Activated CD4-positive, CD25-positive, alpha-beta regulatory T cell (primary cell): ENCODE data around the gene EDN2.

Experiments used
- DNase-seq, 4 experiments: peaks; one replicate each; lab custom pipeline; 2025; lab: John Stamatoyannopoulos, UW

Gene EDN2

GRCh38 chr1:41484402-41485241, at the start of gene EDN2:
Gene EDN2, minus strand, starts transcription at chr1:41484683. Its CDS starts 82 bp downstream, at chr1:41484601.
- DNase-seq: no peak

DNA sequence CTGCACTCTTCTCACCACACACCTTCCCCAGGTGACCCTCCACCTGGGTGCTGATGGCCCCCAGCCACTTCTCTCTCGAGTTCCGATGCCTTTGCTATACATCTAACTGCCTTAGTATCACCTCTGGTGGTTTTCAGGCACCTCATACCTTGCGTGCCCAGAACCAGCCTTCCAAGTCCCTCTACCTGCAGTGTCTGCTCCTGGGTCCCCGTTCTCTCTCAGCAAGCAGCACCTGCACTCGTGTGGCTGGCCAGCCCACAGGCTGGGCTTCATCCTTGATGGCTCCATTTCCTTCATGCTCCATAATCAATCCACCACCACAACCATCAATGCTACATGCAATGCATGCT, 49.2 kb upstream of the EDN2 start:
- DNase-seq: no peak

DNA sequence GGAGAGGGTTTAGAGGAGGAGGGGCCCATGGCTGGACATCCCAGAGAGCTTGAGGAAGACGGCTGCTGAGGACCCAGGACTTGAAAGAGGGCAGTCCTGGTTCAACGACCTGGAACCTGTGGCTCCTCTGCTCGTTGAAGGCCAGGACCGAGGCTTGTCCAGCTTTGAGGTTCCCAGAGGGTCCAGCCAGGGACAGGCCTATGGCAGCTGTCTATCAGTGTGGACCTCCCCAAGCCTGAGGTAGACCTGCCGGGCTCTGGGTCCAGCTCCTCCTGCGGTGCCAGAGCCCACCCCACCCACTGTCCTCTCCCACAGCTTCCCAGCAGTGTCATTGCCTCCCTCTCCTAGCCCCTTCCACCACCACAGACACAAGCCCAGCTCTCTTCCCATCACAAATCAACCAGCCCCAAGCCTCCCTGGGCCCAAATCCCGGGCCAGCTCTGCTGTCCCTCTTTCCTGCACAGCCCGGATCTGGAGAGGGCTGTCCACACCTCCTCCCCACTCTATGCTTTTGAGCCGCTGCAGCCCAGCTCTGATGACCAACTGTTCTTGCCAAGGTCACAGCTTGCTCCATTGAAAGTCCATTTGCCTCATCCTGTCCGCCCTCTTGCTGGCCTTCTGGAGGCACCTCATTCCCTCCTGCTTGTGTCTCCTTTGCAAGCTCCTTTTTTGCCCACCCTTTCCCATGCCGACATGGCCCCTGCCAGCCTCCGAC, 48.7 kb upstream of the EDN2 start:
- DNase-seq: no peak

GRCh38 chr1:41532206-41532975, 47.9 kb upstream of the EDN2 start:
- DNase-seq: no peak

GRCh38 chr1:41530411-41530810, 45.9 kb upstream of the EDN2 start:
- DNase-seq: no peak

- no peak for DNase-seq
Measured at GRCh38 chr1:41529621-41530395, 45.3 kb upstream of the EDN2 start.

GRCh38 chr1:41528726-41529605, 44.5 kb upstream of the EDN2 start:
- no peak for DNase-seq

DNA sequence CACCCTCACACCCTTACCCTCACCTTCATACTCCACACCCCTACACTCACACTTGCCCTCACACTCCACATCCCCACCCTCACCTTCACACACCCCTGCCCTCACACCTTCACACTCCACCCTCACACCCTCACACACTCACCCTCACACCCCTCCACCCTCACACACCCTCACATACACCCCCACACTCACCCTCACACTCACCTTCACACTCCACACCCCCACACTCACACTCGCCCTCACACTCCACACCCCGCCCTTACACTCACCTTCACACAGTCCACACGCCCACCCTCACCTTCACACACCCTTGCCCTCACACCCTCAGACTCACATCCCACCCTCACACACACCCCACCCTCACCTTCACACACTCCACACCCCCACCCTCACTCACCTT, 43.6 kb upstream of the EDN2 start:
- no peak for DNase-seq

- no peak for DNase-seq
Measured at GRCh38 chr1:41526956-41527561, 42.6 kb upstream of the EDN2 start.

DNA sequence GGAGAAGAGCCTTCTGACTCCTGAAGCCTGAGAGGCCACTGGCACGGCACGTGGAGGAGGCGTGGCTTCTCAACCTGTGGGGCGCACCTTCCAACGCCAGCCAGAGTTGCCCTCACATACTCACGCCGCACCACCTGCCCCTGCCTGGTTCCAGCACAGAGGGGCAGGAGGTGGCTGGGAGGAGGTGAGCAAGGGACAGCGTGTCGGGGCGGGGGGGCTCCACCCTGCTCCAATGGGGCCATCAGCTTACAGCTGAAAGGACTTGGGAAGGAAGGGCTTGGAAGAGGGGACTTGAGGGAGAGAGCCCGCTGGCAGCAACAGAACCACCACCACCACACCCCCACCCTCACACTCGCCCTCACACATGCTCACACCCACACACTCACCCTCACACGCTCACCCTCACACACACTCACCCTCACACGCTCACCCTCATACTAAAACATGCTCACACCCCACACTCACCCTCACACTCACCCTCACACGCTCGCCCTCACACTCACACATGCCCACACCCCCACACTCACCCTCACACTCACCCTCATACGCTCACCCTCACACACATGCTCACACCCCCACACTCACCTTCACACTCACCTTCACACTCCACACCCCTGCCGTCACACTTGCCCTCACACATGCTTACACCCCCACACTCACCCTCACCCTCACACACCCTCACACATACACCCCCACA, 41.6 kb upstream of the EDN2 start:
- no peak for DNase-seq

- DNase-seq: no peak
Measured at GRCh38 chr1:41524676-41525675, 40.5 kb upstream of the EDN2 start.

DNA sequence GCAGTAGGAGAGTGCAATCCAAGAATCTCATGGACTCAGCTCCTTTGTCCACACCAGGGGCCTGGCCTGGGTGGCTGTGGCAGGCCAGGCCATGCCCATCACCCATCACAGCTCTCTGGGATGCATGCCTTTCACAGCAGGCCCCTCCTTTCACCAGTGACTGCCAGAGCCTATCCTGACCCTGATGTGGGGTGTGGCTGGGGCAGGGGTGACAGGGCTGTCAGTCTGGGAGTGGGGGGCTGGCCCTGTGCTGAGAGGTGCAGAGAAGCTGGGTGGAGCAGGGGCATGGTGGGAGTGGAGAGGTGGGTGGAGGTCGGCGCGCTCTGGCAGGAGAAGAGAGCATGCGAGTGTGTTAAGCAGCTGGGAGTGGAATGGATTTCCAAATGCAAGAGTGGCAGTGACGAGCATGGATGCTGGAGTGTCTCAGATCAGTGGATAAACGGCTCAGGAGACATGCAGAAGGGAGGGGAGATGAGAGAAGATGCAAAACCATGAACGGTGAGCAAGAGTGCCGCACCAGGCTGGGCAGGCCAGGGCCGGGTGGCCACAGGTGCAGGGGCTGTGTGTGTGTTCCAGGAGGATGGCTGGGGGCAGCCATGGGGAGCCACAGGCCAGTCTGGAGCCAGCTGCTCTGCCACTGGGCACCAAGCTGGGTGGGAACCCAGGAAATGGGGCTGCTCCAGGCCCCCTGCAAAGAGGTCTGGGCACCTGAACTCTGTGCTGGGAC, 39.6 kb upstream of the EDN2 start:
- DNase-seq: no peak

DNA sequence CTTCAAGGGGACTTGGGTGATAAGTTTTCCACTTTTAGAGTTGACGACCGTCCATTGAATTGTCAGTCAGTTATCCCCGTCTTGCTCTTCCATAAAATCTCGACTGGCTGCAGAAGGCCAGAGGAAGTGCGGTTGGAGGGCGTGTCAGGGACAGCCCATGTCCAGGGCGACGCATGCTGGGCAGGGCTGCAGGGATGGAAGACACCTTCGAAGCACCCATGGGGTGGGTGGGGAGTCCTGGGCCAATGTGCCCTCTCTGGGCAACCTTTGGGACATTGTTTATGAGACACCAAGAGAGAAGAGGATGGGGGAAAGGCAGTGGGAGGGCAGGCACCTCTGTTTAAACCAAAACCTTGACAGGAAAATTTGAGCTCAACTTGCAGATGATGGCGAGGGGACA, 38.6 kb upstream of the EDN2 start:
- DNase-seq: no peak

- no peak for DNase-seq
Measured at GRCh38 chr1:41521766-41522165, 37.3 kb upstream of the EDN2 start.

GRCh38 chr1:41520951-41521752, 36.7 kb upstream of the EDN2 start:
- DNase-seq: no peak

GRCh38 chr1:41519667-41520066, 35.2 kb upstream of the EDN2 start:
- DNase-seq: no peak

- no peak for DNase-seq
Measured at GRCh38 chr1:41518471-41518870, 34.0 kb upstream of the EDN2 start.
